Cardiac fibroblast (primary cell): Measurements from ENCODE around the gene TEX38.
"Not testable (repeated sequence)": the region's sequence is repeated elsewhere in the genome, so short reads cannot be mapped to it uniquely, and the experiment has no call there.

ENCODE experiments used
- DNase-seq, 2 donors: peaks; one replicate each; pipeline versions ENCODE4 v3.0.0 to v3.0.0-alpha.2; 2010; ENCODE audit warnings: low read depth in 2 of 2
- H3K4me3 ChIP-seq, 2 donors: replicated peaks in 1 of 2; 1 replicate in 1 of 2; 2 replicates in 1 of 2; pipeline ENCODE4 v1.5.1; 2011; ENCODE audit warnings: low read depth in 2 of 2, low read length in 2 of 2, mild to moderate bottlenecking in 2 of 2, moderate library complexity in 1 of 2
- CTCF ChIP-seq: IDR thresholded peaks from one replicate; pipeline ENCODE4 v1.5.1; 2011; ENCODE audit warnings: low read depth, mild to moderate bottlenecking, low read length, inconsistent platforms

TEX38 gene

GRCh38 chr1:46646331-46646730 lies 25.3 kb upstream of the TEX38 start:
- no peak for DNase-seq
- no peak overlapping the region for H3K4me3 ChIP-seq
- no peak for TF ChIP-seq CTCF

DNA sequence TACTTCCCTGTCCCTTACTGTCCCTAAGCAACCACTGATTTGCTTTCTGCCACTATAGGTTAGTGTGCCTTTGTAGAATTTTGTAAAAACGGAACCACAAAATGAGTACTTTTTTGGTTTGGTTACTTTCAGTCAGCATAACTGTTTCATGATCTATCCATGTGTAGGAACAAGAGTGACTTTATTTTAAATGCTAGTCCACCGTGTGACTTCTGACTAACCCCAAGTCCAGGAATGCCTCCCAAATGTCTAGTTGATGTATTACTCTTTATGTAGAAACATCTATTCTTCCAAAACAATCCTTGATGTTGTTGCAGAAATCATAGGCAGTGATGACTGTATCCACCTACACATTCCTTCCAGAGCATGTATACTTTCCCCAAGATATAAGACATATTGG lies 24.8 kb upstream of the TEX38 start:
- TF ChIP-seq CTCF = no peak
- DNase-seq = no peak
- H3K4me3 ChIP-seq = no peak overlapping the region

DNA sequence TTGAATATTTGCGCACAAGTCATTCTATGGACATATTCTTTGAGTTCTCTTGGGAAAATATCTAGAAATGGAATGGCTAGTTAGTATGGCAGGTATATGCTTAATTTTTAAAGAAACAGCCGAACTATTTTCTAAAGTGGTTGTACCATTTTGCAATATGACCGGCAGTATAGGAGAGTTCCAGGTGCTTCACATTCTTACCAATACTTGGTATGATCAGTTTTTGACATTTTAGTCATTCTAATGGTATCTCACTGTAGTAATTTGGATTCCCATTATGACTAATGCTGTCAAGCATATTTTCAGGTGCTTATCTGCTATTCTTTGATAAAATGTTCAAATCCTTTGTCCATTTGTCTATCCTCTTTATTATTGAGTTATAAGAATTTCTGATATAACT lies 24.0 kb upstream of the TEX38 start:
- TF ChIP-seq CTCF = no peak
- H3K4me3 ChIP-seq = no peak overlapping the region
- DNase-seq = no peak

DNA sequence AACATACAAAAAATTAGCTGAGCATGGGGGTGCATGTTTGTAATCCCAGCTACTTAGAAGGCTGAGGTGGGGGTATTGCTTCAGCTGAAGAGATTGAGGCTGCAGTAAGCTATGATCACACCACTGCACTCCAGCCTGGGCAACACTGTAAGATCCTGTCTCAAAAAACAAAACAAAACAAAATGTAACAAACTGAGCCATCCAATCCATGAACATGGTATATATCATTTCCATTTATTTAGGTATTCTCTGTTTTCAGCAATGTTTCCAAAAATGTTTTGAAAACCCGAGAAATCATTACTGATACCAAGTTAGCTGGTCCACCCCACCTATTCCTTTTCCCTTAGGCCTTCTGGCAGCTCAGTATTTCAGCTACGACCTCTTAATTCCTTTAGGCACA lies 21.9 kb upstream of the TEX38 start:
- no peak overlapping the region for H3K4me3 ChIP-seq
- DNase-seq = no peak
- TF ChIP-seq CTCF = no peak

DNA sequence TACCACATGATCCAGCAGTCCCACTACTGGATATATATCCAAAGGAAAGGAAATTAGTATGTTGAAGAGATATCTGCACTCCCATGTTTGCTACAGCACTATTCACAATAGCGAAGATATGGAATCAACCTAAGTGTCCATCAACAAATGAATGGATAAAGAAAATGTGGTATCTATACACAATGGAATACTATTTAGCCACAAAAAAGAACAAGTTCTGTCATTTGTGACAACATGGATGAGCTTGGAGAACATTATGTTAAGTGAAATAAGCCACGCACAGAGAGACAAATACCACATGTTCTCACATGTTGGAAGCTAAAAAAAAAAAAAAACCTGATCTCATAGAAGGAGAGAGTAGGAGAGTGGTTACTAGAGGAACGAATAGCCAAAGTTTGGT lies 21.2 kb upstream of the TEX38 start:
- no peak for DNase-seq
- no peak for TF ChIP-seq CTCF
- no peak overlapping the region for H3K4me3 ChIP-seq

- not testable (repeated sequence) for H3K4me3 ChIP-seq, DNase-seq
Measured at GRCh38 chr1:46651152-46651551, 20.5 kb upstream of the TEX38 start.

GRCh38 chr1:46652321-46653100 lies 19.1 kb upstream of the TEX38 start:
- no peak for TF ChIP-seq CTCF
- no peak for DNase-seq
- H3K4me3 ChIP-seq = no peak overlapping the region
